HepG2 (cell line): ENCODE results near the gene CA6. TPM values are rescaled to one million over a fixed set of nuclear protein-coding genes. Genes with fewer than 3 reads are reported as not detected.

Experiments used
- ATAC-seq: fragments of 200-7000 bp; cut with Tn5 transposase; 3 replicates; pipeline ENCODE4 v1.9.1; 2020; ENCODE audit warnings: mild to moderate bottlenecking, moderate library complexity
- BruUV-seq: library from RNA; stranded (reverse); fragments of 400-500 nt; replicated peaks from 2 replicates; lab custom pipeline; 2021; lab: Mats Ljungman, UMichigan
- CTCF ChIA-PET: fragments of 300-600 bp; formaldehyde crosslinking; extraction: SDS; loops from one replicate; lab custom pipeline; 2021; ENCODE audit warnings: low total read pairs, inconsistent platforms, low intra/inter-chr PET ratio; lab: Yijun Ruan, JAX
- POLR2A ChIA-PET: fragments of 350-600 bp; sonication (Branson Sonifier 250); formaldehyde crosslinking; loops from one replicate; lab custom pipeline; 2020; ENCODE audit warnings: antibody characterized with exemption, inconsistent platforms; lab: Yijun Ruan, JAX
- DNase-seq: peaks from one replicate; pipeline ENCODE4 v3.0.0-alpha.2; 2015; ENCODE audit warnings: low spot score
- FAIRE-seq: peaks from 3 replicates; lab custom pipeline; 2011; peaks lifted over from hg19 to GRCh38; lab: Jason Lieb, UNC
- H2AFZ ChIP-seq: one replicate; pipeline ENCODE4 v1.6.1; 2011; ENCODE audit warnings: low read length, inconsistent platforms
- H3K27ac ChIP-seq: fragments of 300-600 bp; 3 replicates; pipeline ENCODE4 v1.8.0; 2011; ENCODE audit warnings: mixed run types, mild to moderate bottlenecking, mixed read lengths, low read length, inconsistent platforms; ENCODE audit not compliant: insufficient read depth; ENCODE audit errors: extremely low read length
- H3K27me3 ChIP-seq, 2 experiments: fragments of 200-600 bp in 1 of 2; 2 replicates in 1 of 2; 3 replicates in 1 of 2; pipeline versions ENCODE4 v1.6.0 to v1.8.0; 2011; ENCODE audit warnings: low read length in 2 of 2, mild to moderate bottlenecking in 2 of 2, moderate library complexity in 2 of 2, inconsistent platforms in 1 of 2; ENCODE audit not compliant: insufficient read depth in 2 of 2, control insufficient read depth in 1 of 2
- H3K36me3 ChIP-seq, 2 experiments: fragments of 200-600 bp in 1 of 2; replicated peaks in 1 of 2; 2 replicates in 1 of 2; 3 replicates in 1 of 2; pipeline versions ENCODE4 v1.5.1 to v1.8.0; 2011; ENCODE audit warnings: low read length in 2 of 2, inconsistent platforms in 1 of 2; ENCODE audit not compliant: insufficient read depth in 2 of 2, control insufficient read depth in 1 of 2
- H3K4me1 ChIP-seq: 2 replicates; pipeline ENCODE4 v1.5.1; 2012; ENCODE audit warnings: low read length, inconsistent platforms; ENCODE audit not compliant: insufficient read depth
- H3K4me2 ChIP-seq: 2 replicates; pipeline ENCODE4 v1.6.0; 2011; ENCODE audit warnings: low read depth, low read length, inconsistent platforms
- H3K4me3 ChIP-seq, 3 experiments: fragments of 200-600 bp in 1 of 3; sonication (generic), shearing (Covaris generic) in 1 of 3; replicated peaks in 1 of 3; 2 replicates each; pipeline ENCODE4 v1.5.1; 2011 to 2016; ENCODE audit warnings: low read length in 3 of 3, inconsistent platforms in 2 of 3, low read depth in 2 of 3, mild to moderate bottlenecking in 2 of 3, control low read depth in 1 of 3, mixed read lengths in 1 of 3; ENCODE audit not compliant: insufficient read depth in 1 of 3
- H3K79me2 ChIP-seq: one replicate; pipeline ENCODE4 v1.6.1; 2011; ENCODE audit warnings: low read length, inconsistent platforms; ENCODE audit not compliant: insufficient read depth
- H3K9ac ChIP-seq: 2 replicates; pipeline ENCODE4 v1.6.0; 2011; ENCODE audit warnings: mild to moderate bottlenecking, low read depth, low read length, inconsistent platforms; ENCODE audit not compliant: insufficient read depth
- H3K9me3 ChIP-seq: 2 replicates; pipeline ENCODE4 v1.5.1; 2012; ENCODE audit warnings: mild to moderate bottlenecking, low read length
- H4K20me1 ChIP-seq: 2 replicates; pipeline ENCODE4 v1.6.0; 2011; ENCODE audit warnings: inconsistent platforms, mild to moderate bottlenecking, low read length, moderate library complexity; ENCODE audit not compliant: insufficient read depth
- AKAP8 ChIP-seq: sonication (generic); formaldehyde crosslinking; IDR thresholded peaks from 2 replicates; pipeline ENCODE4 v1.5.1; 2020; ENCODE audit warnings: mild to moderate bottlenecking, missing genetic modification reagents
- CBX5 ChIP-seq: sonication (generic); formaldehyde crosslinking; IDR thresholded peaks from 2 replicates; pipeline ENCODE4 v1.4.0; 2020; ENCODE audit warnings: missing genetic modification reagents, borderline replicate concordance
- CTCF ChIP-seq: sonication (generic); formaldehyde crosslinking; IDR thresholded peaks from 2 replicates; pipeline ENCODE4 v1.5.0; 2020; ENCODE audit warnings: mild to moderate bottlenecking, missing genetic modification reagents, moderate library complexity
- EEA1 ChIP-seq: sonication (generic); formaldehyde crosslinking; IDR thresholded peaks from 2 replicates; pipeline ENCODE4 v1.5.1; 2020; ENCODE audit warnings: mild to moderate bottlenecking, missing genetic modification reagents, borderline replicate concordance
- LRRFIP1 ChIP-seq: sonication (generic); formaldehyde crosslinking; conservative IDR thresholded peaks from 2 replicates; pipeline ENCODE4 v1.4.0; 2020; ENCODE audit warnings: missing genetic modification reagents
- MXD3 ChIP-seq: IDR thresholded peaks from 2 replicates; pipeline ENCODE4 v1.6.1; 2016; ENCODE audit warnings: mild to moderate bottlenecking, missing biosample characterization, missing genetic modification reagents
- NCOA2 ChIP-seq: sonication (generic); formaldehyde crosslinking; IDR thresholded peaks from 2 replicates; pipeline ENCODE4 v1.8.0; 2022; ENCODE audit warnings: inconsistent platforms
- NR2F2 ChIP-seq: IDR thresholded peaks from 2 replicates; pipeline ENCODE4 v1.6.1; 2012; ENCODE audit warnings: low read depth, inconsistent platforms, borderline replicate concordance
- PTBP1 ChIP-seq: fragments of 200-400 bp; formaldehyde crosslinking; IDR thresholded peaks from 2 replicates; pipeline ENCODE4 v1.6.1; 2018; ENCODE audit warnings: low read length, low read depth; ENCODE audit not compliant: poor library complexity, severe bottlenecking
- THAP8 ChIP-seq: sonication (generic); formaldehyde crosslinking; IDR thresholded peaks from 2 replicates; pipeline ENCODE4 v1.5.1; 2020; ENCODE audit warnings: missing genetic modification reagents, mild to moderate bottlenecking, borderline replicate concordance
- ZFAT ChIP-seq: sonication (generic); formaldehyde crosslinking; conservative IDR thresholded peaks from 2 replicates; pipeline ENCODE4 v1.8.1; 2023; ENCODE audit warnings: missing genetic modification reagents, inconsistent platforms
- ZNF354B ChIP-seq: sonication (generic); formaldehyde crosslinking; IDR thresholded peaks from 2 replicates; pipeline ENCODE4 v1.8.0; 2022; ENCODE audit warnings: mild to moderate bottlenecking, missing genetic modification reagents
- ZNF530 ChIP-seq: sonication (generic); formaldehyde crosslinking; IDR thresholded peaks from 2 replicates; pipeline ENCODE4 v1.5.0; 2020; ENCODE audit warnings: low read depth, mild to moderate bottlenecking, missing genetic modification reagents
- WGBS: methylation state at CpG from one replicate; pipeline ENCODE4 v1.1.6; 2017; ENCODE audit warnings: low lambda C conversion rate; 5-methylcytosine and 5-hydroxymethylcytosine counted together
- in situ Hi-C: cut with HindIII; loops from 2 replicates; pipeline ENCODE4 v1.10.0; 2017; ENCODE audit warnings: low pct_unique_long_range_greater_than_20kb; ENCODE audit not compliant: extremely low pct_ligation_motif_present
- intact Hi-C: fragments of 100-400 bp; cut with micrococcal nuclease; formaldehyde crosslinking; loops from one replicate; pipeline ENCODE4 v1.10.0; 2022; ENCODE audit not compliant: unreplicated experiment
- polyA plus RNA-seq, 8 experiments: library from polyadenylated mRNA; depleted of rRNA in 3 of 8; stranded (reverse) in 7 of 8; unstranded in 1 of 8; fragments of >200 nt; fragmentation: Illumina TruSeq in 4 of 8; extraction: Trizol in 4 of 8; gene quantifications; 2 replicates each; pipeline versions ENCODE4 v1.2.1 to v1.2.3, GENCODE V29; 2011 to 2016; ENCODE audit warnings: low read depth in 4 of 8, missing spikeins in 1 of 8, mixed read lengths in 1 of 8; ENCODE audit not compliant: insufficient read depth in 1 of 8
- total RNA-seq, 5 experiments: library from RNA; depleted of rRNA; stranded (reverse); fragments of >200 nt; fragmentation: Illumina TruSeq; extraction: Trizol; gene quantifications; 2 replicates each; pipeline ENCODE4 v1.2.3, GENCODE V29; 2016; ENCODE audit warnings: low read depth in 1 of 5
- TF ChIP-seq, protein P1 (sequence below): sonication (generic); formaldehyde crosslinking; IDR thresholded peaks from 2 replicates; pipeline ENCODE4 v1.4.0; 2020; ENCODE audit warnings: low read depth, missing genetic modification reagents

CA6 gene
- total and polyA plus RNA-seq, 2 of the 13 experiments (the other 11 are each of a cell fraction or from before 2014, with no cell fraction given) = not detected

DNA sequence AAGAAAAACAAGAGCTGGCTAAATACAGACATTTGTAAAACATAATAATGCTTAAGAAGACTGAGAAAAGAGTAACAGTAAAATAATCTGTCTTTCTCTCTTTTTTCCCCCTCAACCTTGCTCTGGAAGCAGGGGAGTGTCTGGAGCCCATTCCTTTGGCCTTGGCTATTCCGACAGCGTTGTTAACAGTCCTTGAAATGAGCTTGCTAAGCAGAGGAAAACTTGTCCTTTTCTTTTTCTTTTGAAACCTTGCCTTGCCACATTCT is 6.7 kb upstream of the CA6 start (continued):
- TF ChIP-seq ZFAT (CRISPR knock-in tag) (no peak), MXD3 (CRISPR knock-in tag) (no peak), ZNF530 (CRISPR knock-in tag) (no peak)

- FAIRE-seq (no peak), ATAC-seq (no peak), DNase-seq (no peak)
- H3K4me2 ChIP-seq = no peak overlapping the region
- no peaks in the 10 kb centered on the region for H3K36me3 ChIP-seq
- no peaks in the 10 kb centered on the region for H3K9me3 ChIP-seq
- H4K20me1 ChIP-seq = no peaks in the 10 kb centered on the region
- in situ Hi-C loops (no loop called here), intact Hi-C loops (no loop called here)
- no peak overlapping the region for H3K4me3 ChIP-seq
- BruUV-seq = no TSS peak
- POLR2A ChIA-PET = no interaction called here
- peaks cover 0 to 19% of the 10 kb centered on the region in 2 experiments; a peak in 4 of 5 replicates for H3K27me3 ChIP-seq
- H3K9ac ChIP-seq = no peak overlapping the region
- no peak overlapping the region for H2AFZ ChIP-seq
- H3K27ac ChIP-seq = no peak overlapping the region
- peaks cover 24% of the 10 kb centered on the region for H3K4me1 ChIP-seq
- no peaks in the 10 kb centered on the region for H3K79me2 ChIP-seq
- CTCF ChIA-PET = no interaction called here
- WGBS = 31% methylated on average over 6 of the region's 6 CpGs
- TF ChIP-seq THAP8 (CRISPR knock-in tag) (no peak), PTBP1 (no peak), NCOA2 (CRISPR knock-in tag) (no peak), CTCF (CRISPR knock-in tag) (no peak), LRRFIP1 (CRISPR knock-in tag) (no peak), ZNF354B (CRISPR knock-in tag) (no peak), EEA1 (CRISPR knock-in tag) (no peak), NR2F2 (no peak), CBX5 (no peak), AKAP8 (CRISPR knock-in tag) (no peak)
- TF ChIP-seq, protein P1, sequence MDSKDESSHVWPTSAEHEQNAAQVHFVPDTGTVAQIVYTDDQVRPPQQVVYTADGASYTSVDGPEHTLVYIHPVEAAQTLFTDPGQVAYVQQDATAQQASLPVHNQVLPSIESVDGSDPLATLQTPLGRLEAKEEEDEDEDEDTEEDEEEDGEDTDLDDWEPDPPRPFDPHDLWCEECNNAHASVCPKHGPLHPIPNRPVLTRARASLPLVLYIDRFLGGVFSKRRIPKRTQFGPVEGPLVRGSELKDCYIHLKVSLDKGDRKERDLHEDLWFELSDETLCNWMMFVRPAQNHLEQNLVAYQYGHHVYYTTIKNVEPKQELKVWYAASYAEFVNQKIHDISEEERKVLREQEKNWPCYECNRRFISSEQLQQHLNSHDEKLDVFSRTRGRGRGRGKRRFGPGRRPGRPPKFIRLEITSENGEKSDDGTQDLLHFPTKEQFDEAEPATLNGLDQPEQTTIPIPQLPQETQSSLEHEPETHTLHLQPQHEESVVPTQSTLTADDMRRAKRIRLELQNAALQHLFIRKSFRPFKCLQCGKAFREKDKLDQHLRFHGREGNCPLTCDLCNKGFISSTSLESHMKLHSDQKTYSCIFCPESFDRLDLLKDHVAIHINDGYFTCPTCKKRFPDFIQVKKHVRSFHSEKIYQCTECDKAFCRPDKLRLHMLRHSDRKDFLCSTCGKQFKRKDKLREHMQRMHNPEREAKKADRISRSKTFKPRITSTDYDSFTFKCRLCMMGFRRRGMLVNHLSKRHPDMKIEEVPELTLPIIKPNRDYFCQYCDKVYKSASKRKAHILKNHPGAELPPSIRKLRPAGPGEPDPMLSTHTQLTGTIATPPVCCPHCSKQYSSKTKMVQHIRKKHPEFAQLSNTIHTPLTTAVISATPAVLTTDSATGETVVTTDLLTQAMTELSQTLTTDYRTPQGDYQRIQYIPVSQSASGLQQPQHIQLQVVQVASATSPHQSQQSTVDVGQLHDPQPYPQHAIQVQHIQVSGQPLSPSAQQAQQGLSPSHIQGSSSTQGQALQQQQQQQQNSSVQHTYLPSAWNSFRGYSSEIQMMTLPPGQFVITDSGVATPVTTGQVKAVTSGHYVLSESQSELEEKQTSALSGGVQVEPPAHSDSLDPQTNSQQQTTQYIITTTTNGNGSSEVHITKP (CRISPR knock-in tag) = no peak
Observed at GRCh38 chr1:8939362-8939995, 6.2 kb upstream of the CA6 start.
